ENCODE data around the gene MRPS25. TPM values are rescaled to one million over a fixed set of nuclear protein-coding genes. Genes with fewer than 3 reads are reported as not detected.

Gene MRPS25
- total and polyA plus RNA-seq, 2 donors (not counting 3 experiments of a cell fraction or from before 2014, with no cell fraction given), result 32.5 to 68.7 TPM

Other genes with a start within 250 kb of the MRPS25 start
- 134 and 141 TPM in 2 replicates for gene FGD5, start 246.4 kb downstream of the MRPS25 start, total RNA-seq
- 45.4 and 49.6 TPM in 2 replicates for gene FGD5, start 246.4 kb downstream of the MRPS25 start, polyA plus RNA-seq
- 58.4 and 59.8 TPM in 2 replicates for gene NR2C2, start 117.7 kb downstream of the MRPS25 start, total RNA-seq
- 19.3 and 20.3 TPM in 2 replicates for gene NR2C2, start 117.7 kb downstream of the MRPS25 start, polyA plus RNA-seq
- 23.1 and 23.6 TPM in 2 replicates for gene RBSN, start 33.8 kb upstream of the MRPS25 start, total RNA-seq
- gene RBSN, start 33.8 kb upstream of the MRPS25 start, polyA plus RNA-seq, result 5.8 and 6.7 TPM in 2 replicates
- 28.8 and 32.7 TPM in 2 replicates for gene CAPN7, start 140.9 kb upstream of the MRPS25 start, total RNA-seq
- gene CAPN7, start 140.9 kb upstream of the MRPS25 start, polyA plus RNA-seq, result 11.7 and 13.2 TPM in 2 replicates

All from endothelial cell of umbilical vein (primary cell).